HG03460 (cell line): ENCODE data around the gene MMP23B.
A peak's percentile ranks its signal among the peaks of the same experiment; 100 is the strongest.

Experiments used
- ATAC-seq: cut with Tn5 transposase; IDR thresholded peaks from one replicate; pipeline ENCODE4 v1.9.1; 2021; ENCODE audit not compliant: unreplicated experiment

MMP23B gene

GRCh38 chr1:1602304-1602967, 29.5 kb upstream of the MMP23B start:
- ATAC-seq = no peak

GRCh38 chr1:1602968-1603506, 28.9 kb upstream of the MMP23B start:
- ATAC-seq = no peak

- no peak for ATAC-seq
Measured at GRCh38 chr1:1603671-1604373, 28.2 kb upstream of the MMP23B start.

- no peak for ATAC-seq
Measured at GRCh38 chr1:1604374-1605033, 27.5 kb upstream of the MMP23B start.

- ATAC-seq = no peak
Measured at GRCh38 chr1:1605034-1605591, 26.9 kb upstream of the MMP23B start.

GRCh38 chr1:1605724-1606123, 26.2 kb upstream of the MMP23B start:
- no peak for ATAC-seq

- no peak for ATAC-seq
Measured at GRCh38 chr1:1606232-1606631, 25.7 kb upstream of the MMP23B start.

- ATAC-seq = no peak
Measured at GRCh38 chr1:1609822-1610485, 22.0 kb upstream of the MMP23B start.

GRCh38 chr1:1610796-1611195, 21.2 kb upstream of the MMP23B start:
- ATAC-seq = no peak

GRCh38 chr1:1612104-1612400, 19.9 kb upstream of the MMP23B start:
- no peak for ATAC-seq

- ATAC-seq = no peak
Measured at GRCh38 chr1:1613509-1614082, 18.4 kb upstream of the MMP23B start.

GRCh38 chr1:1614204-1614953, 17.6 kb upstream of the MMP23B start:
- ATAC-seq = no peak

- ATAC-seq = no peak
Measured at GRCh38 chr1:1614954-1615255, 17.1 kb upstream of the MMP23B start.

- ATAC-seq = peak; percentile 79
Measured at GRCh38 chr1:1615256-1616044, 16.5 kb upstream of the MMP23B start, which contains the start of gene MIB2. Gene MIB2 (plus strand): TSS chr1:1615500. CDS start chr1:1623453, 7,953 bp downstream.

- ATAC-seq = peak; percentile 38
Measured at GRCh38 chr1:1616045-1616790, 15.8 kb upstream of the MMP23B start.

GRCh38 chr1:1616838-1617237, 15.1 kb upstream of the MMP23B start:
- no peak for ATAC-seq

GRCh38 chr1:1617516-1617915, 14.5 kb upstream of the MMP23B start:
- ATAC-seq = no peak

- no peak for ATAC-seq
Measured at GRCh38 chr1:1617925-1618324, 14.0 kb upstream of the MMP23B start.
